T-helper 9 cell (primary cell): ENCODE results near the gene AGMAT.

Experiments
- DNase-seq: peaks from one replicate; pipeline ENCODE4 v3.0.0-alpha.2; 2020
- total RNA-seq, 2 donors: gene quantifications; one replicate each; lab custom pipeline; 2026; lab: John Stamatoyannopoulos, UW

AGMAT gene
- 8.9 to 9.9 reads per million in 2 donors for total RNA-seq

- DNase-seq, result peak; percentile 25
Observed at GRCh38 chr1:15584489-15585363, at the start of gene AGMAT. AGMAT (minus strand) TSS chr1:15585051; CDS start chr1:15584967, 84 bp downstream.

GRCh38 chr1:15633756-15634420 is 49.0 kb upstream of the AGMAT start:
- DNase-seq, result no peak

- no peak for DNase-seq
Observed at GRCh38 chr1:15628003-15628402, 43.2 kb upstream of the AGMAT start.

GRCh38 chr1:15627343-15627988 is 42.6 kb upstream of the AGMAT start:
- DNase-seq, result no peak

- no peak for DNase-seq
Observed at GRCh38 chr1:15626269-15626950, 41.6 kb upstream of the AGMAT start.

- no peak for DNase-seq
Observed at GRCh38 chr1:15625056-15625917, 40.4 kb upstream of the AGMAT start.

- DNase-seq, result no peak
Observed at GRCh38 chr1:15624133-15624714, 39.4 kb upstream of the AGMAT start.

GRCh38 chr1:15623435-15623834 is 38.6 kb upstream of the AGMAT start:
- DNase-seq, result no peak

GRCh38 chr1:15622712-15623373 is 38.0 kb upstream of the AGMAT start:
- DNase-seq, result no peak

- DNase-seq, result no peak
Observed at GRCh38 chr1:15621975-15622374, 37.1 kb upstream of the AGMAT start.

GRCh38 chr1:15620902-15621682 is 36.2 kb upstream of the AGMAT start:
- DNase-seq, result no peak

GRCh38 chr1:15620155-15620545 is 35.3 kb upstream of the AGMAT start:
- DNase-seq, result no peak

- no peak for DNase-seq
Observed at GRCh38 chr1:15618655-15619525, 34.0 kb upstream of the AGMAT start.

- DNase-seq, result no peak
Observed at GRCh38 chr1:15618077-15618654, 33.3 kb upstream of the AGMAT start.

GRCh38 chr1:15617173-15618076 is 32.6 kb upstream of the AGMAT start, which contains the start of gene DDI2:
DDI2 (plus strand) TSS chr1:15617458; CDS start chr1:15617671, 213 bp downstream.
- DNase-seq, result peak; percentile 92

GRCh38 chr1:15616373-15617172 is 31.7 kb upstream of the AGMAT start:
- DNase-seq, result no peak

- no peak for DNase-seq
Observed at GRCh38 chr1:15610167-15610566, 25.3 kb upstream of the AGMAT start.
